GM13977 (cell line): ENCODE data around the gene RPS16.
A peak's percentile ranks its signal among the peaks of the same experiment; 100 is the strongest.
"Not testable (repeated sequence)": the region's sequence is repeated elsewhere in the genome, so short reads cannot be mapped to it uniquely, and the experiment has no call there.

Experiments
- DNase-seq: peaks from one replicate; pipeline ENCODE4 v3.0.0; 2012; ENCODE audit warnings: low spot score
- CTCF ChIP-seq: IDR thresholded peaks from 2 replicates; pipeline ENCODE4 v1.5.1; 2012; ENCODE audit warnings: mild to moderate bottlenecking, control low read depth; ENCODE audit not compliant: insufficient read depth; ENCODE audit errors: extremely low read depth, missing control alignments
- in situ Hi-C: fragments of 300-500 bp; cut with MboI; formaldehyde crosslinking; loops from one replicate; pipeline ENCODE4 v1.12.0; 2022; ENCODE audit warnings: low sequenced_read_pairs, low pct_unique_long_range_greater_than_20kb, mixed read lengths, inconsistent platforms; ENCODE audit not compliant: unreplicated experiment

Gene RPS16

GRCh38 chr19:39435499-39436349, at the start of gene RPS16:
Gene RPS16 (minus strand): TSS chr19:39435949. CDS start chr19:39435895, 54 bp downstream.
- DNase-seq, result peak; percentile 95
- in situ Hi-C loops, result loop anchor here (10.0 kb wide), 1 partner anchor 99 kb away; the partner anchor contains the start of gene EID2B
- TF ChIP-seq CTCF, result no peak

GRCh38 chr19:39483141-39483540, 47.4 kb upstream of the RPS16 start:
- no peak for DNase-seq
- in situ Hi-C loops, result no loop called here
- TF ChIP-seq CTCF, result no peak

- TF ChIP-seq CTCF, result no peak
- in situ Hi-C loops, result no loop called here
- DNase-seq, result no peak
Measured at GRCh38 chr19:39481676-39482075, 45.9 kb upstream of the RPS16 start.

- TF ChIP-seq CTCF, result no peak
- no peak for DNase-seq
- in situ Hi-C loops, result no loop called here
Measured at GRCh38 chr19:39481229-39481545, 45.4 kb upstream of the RPS16 start.

GRCh38 chr19:39480337-39481228, 44.8 kb upstream of the RPS16 start, which contains the start of gene TIMM50:
Gene TIMM50 (plus strand): TSS chr19:39480838. CDS start chr19:39480854, 16 bp downstream.
- peak; percentile 94 for DNase-seq
- in situ Hi-C loops, result no loop called here
- TF ChIP-seq CTCF, result no peak

- TF ChIP-seq CTCF, result no peak
- no peak for DNase-seq
- in situ Hi-C loops, result no loop called here
Measured at GRCh38 chr19:39479916-39480315, 44.2 kb upstream of the RPS16 start.

GRCh38 chr19:39479319-39479801, 43.6 kb upstream of the RPS16 start:
- in situ Hi-C loops, result not testable (repeated sequence)

More at GRCh38 chr19:39479319-39479801, 43.6 kb upstream of the RPS16 start:
- DNase-seq, result not testable (repeated sequence)
